Kidney capillary endothelial cell (primary cell): ENCODE results near the gene C3orf22.
A peak's percentile ranks its signal among the peaks of the same experiment; 100 is the strongest.
"Not testable (repeated sequence)": the region's sequence is repeated elsewhere in the genome, so short reads cannot be mapped to it uniquely, and the experiment has no call there.

Experiments used
- DNase-seq: peaks from one replicate; pipeline ENCODE4 v3.0.0-alpha.2; 2018; ENCODE audit warnings: low spot score

C3orf22 gene

DNA sequence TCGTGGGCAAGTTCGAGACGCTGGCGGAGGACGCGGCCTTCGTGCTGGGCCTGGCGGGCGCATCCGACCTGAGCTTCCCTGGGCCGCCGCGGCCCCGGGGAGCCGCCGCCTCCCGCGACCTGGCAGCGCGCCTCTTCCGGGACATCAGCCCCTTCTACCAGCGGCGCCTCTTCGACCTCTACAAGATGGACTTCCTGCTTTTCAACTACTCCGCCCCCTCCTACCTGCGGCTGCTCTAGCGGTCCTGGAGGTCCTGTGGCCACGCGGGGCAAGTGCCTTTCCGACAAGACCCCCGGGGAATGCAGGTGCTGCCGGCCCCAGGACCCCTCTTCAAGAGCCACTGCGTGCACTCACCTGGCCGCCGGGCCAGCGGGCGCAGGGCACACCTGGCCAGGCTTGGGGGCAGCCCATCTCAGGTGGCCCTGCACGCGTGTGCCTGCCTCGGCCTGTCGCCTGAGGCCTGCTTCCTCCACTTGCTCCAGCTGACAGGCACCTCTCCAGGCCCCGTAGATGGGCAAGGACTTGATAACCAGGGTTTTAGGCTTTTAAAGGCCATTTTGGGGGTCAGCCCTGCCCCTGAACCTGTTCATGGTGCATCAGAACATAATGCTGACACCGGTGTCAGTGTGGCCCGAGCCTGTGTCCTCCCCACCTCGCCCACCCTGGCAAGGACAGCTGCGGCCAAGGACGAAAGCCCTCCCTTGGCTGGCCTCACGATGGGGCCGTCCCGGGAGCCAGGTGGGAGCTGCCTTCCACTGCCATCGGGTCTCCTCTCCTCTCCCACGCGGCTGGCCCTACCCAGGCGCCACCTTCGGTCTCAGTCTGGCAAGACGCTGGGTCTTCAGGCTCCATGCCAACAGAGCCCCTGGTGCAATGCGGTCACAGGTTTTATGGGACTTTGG, 16.1 kb downstream of the C3orf22 start:
- DNase-seq, result no peak

DNA sequence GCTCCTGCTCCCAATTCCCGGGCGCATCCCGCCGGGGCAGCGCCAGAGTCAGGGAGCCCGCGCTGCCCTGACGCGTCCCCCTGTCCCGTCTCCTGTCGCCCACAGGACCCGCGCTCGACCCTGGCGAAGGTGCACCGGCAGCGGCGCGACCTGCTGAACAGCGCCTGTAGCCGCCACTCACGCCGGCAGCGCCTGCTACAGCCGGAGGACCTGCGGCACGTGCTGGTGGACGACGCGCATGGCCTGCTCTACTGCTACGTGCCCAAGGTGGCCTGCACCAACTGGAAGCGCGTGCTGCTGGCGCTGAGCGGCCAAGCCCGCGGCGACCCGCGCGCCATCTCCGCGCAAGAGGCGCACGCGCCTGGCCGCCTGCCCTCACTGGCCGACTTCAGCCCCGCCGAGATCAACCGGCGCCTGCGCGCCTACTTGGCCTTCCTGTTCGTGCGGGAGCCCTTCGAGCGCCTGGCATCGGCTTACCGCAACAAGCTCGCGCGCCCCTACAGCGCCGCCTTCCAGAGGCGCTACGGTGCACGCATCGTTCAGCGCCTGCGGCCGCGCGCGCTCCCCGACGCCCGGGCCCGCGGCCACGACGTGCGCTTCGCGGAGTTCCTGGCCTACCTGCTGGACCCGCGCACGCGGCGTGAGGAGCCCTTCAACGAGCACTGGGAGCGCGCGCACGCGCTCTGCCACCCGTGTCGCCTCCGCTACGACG, 16.9 kb downstream of the C3orf22 start:
- DNase-seq, result no peak

DNA sequence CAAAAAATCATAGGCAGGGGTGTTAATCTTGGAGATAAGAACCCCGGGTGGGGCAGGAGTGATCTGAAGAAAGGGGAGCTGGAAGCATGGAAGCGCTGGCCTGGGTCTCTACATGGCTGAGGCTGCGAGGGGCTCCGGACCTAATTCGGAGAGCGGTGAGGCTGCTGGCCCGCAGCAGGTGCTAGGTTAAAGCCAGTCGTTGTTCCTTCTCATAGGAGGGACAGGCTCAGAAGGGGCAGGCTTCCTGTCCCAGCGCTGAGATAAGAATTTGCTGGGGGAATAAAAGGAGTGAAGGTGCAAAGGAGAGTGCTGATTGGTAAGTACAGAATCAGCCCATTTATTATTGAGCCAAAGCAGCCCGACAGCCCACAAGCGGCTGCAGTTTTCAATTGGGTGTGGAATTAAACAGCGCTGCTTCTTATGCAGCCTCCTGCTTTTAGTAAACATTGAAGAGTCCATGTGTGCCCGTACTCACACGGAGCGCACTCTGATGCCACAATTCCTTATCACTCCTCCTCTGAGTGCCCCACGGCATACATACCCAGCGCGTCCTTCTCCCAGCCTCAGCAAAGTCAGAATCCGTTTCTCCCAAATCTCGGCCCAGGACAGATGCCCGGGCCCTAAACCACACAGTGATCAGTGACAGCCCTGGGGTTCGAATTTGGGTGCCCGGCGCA, 17.6 kb downstream of the C3orf22 start:
- no peak for DNase-seq

DNA sequence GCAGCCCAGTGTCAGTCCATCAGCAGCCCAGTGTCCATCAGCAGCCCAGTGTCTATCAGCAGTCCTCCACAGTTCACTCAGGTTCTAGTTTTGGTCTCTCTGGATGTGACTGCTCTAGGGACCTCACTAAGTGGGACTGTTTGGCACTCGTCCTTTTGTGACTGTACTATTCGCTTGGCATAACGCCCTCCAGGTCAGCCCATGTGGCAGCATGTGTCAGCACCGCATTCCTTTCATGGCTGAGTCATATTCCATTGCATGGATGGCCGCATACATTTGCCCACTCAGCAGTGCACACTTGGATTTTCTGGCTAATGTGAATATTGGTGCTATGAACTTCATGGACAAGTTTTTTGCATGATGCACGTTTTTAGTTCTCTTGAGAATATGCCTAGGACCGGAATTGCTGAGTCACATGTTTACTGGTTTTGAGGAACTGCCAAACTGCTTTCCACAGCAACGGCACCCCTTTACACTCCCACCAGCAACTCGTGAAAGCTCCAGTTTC, 18.3 kb downstream of the C3orf22 start:
- peak; percentile 69 for DNase-seq

DNA sequence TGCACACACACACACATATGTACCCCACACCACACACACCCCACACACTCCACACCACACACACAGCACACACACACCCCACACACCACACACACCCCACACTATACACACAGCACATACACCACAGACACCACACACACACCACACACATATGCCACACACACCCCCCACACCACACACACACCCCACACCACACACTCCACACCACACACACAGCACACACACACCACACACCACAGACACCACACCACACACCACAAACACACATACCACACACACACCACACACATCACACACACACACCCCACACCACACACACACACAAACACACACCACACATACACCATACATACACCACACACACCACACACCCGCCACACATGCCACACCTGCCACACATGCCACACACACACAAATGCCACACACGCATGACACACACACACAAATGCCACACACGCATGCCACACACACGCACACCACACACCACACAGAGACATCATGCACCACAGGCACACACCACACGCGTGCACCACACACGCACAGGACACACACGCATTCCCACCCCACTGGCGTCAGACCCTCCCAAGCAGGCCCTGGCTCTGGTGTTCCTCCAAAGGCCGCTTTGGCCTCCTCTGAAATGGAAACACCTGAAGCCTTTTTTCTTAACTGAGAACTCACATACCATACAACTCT, 19.0 kb downstream of the C3orf22 start:
- DNase-seq, result no peak

DNA sequence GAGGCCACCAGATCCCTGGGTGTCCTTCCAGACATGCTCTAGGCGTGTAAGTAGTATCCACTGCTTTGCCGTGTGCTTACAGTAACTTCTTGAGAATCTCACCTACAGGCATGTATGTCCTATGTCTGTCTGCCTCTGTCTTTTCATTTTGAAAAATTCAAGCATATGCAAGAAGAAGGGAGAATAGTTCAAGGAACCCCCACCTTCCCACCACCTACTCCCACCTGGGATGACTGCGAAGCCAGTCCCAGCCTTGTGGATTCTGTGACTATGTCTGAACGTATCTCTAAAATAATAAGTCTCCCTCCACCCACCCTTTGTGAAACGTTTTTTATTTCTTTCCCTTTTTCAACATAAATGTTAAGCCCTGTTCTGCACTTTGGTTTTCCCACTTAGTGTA, 19.8 kb downstream of the C3orf22 start:
- DNase-seq, result no peak

DNA sequence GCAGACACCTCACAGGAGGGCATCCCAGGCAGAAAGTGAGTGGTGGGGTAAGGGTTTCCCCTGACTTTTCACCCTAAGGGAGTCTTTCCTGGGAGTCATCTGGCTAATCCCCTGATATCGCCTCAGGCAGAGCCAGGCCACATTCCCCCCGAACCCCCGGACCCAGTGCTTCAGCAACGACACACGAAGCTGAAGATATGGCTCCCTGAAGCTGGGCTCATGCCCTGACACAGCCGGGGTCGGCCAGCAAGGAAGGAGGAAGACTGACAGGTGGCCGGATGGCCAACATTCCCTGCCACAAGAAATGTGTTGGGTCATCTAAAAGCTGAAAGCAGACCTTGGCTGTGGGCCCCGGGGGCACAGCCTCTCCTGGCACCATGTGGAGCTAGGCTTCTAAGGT, 20.4 kb downstream of the C3orf22 start:
- no peak for DNase-seq

DNA sequence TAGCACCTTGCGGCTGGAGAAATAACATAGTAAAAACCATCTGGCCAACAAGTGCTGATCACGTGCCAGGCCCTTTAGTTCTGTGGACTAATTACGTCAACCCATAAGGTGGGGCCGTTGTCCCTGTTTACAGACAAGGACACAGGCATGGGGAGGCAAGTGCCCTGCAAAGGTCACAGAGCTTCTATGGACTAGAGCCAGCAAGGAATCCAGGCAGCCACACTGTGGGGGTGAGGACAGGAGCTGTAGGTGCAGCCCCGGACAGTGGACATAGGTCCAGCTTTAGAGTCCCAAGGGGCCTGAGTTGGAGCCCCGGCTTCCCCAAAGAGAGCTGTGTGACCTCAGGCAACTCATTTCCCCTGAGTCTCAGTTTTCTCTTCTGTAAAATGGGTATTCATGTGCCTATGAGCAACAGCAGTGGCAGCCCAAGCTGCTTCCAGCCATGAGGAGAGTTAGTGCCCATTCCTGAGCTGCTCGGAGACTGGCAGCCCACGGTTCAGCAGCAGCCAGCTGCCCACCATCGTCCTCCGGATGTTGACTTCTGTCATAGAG, 20.9 kb downstream of the C3orf22 start:
- DNase-seq, result no peak

DNA sequence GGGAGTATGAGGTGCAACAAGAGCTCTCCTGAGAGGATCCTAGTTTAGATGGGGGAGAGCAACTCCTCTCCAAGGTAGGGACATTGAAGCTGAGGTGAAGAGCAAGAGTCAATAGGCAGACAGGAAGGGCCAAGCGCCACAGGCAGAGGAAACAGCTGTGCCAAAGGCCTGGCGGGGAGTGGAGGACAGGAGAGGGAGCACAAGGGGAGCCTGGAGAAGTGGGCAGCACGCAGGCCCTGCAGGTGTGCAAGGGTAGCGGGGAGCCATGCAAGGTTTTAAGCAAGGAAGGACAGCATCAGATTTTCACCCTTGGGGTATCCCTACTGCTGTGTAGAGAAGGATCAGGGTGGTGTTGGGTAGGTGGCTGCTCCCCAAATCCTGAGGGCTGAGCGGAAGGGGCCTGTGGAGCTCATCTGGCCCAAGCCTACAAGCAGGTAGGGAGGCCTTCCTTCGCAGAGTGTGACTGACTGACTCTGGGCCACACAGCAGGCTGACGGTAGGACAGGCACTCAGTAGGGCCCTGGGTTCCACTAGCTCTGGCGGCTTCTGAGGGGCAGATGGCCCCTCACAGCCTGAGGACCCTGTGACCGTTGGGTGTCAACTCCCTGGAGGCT, 21.5 kb downstream of the C3orf22 start:
- DNase-seq, result no peak

DNA sequence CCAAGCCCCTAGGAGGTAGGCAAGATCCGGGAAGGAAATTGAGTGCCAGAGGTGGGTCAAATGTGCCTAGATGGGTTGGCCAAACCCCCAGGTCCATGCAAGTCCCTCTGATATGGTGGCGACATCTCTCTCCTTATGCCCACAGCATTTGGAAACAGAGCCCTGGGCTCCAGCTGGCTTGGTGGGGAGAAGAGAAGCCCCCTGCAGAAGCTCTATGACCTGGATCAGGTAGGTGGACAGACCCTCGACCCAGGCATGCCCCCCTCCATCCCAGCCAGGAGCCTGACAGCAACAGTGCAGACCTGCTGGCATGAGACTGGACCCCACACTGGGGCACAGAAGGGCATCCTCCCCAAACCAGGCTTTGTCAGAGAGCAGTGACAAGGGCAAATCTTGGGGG, 22.6 kb downstream of the C3orf22 start:
- DNase-seq, result no peak

DNA sequence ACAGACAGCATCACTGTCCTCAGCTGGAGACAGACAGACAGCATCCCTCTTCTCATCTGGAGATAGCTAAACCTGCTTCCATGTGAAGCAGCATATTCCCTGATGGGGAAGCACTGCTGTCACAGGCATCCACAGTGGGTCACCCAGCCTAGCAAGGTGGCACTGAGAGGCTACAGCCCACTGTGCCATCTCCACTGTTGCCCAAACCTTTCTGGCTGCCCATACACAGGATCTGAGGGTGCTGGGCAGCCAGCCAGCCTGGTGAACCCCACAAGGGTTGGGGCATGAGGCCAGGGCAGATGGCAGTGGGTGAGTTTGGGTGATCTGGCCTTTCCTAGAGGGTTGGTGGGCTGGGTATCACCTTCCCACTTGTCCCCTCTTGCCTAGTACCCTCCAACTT, 23.1 kb downstream of the C3orf22 start:
- DNase-seq, result no peak

DNA sequence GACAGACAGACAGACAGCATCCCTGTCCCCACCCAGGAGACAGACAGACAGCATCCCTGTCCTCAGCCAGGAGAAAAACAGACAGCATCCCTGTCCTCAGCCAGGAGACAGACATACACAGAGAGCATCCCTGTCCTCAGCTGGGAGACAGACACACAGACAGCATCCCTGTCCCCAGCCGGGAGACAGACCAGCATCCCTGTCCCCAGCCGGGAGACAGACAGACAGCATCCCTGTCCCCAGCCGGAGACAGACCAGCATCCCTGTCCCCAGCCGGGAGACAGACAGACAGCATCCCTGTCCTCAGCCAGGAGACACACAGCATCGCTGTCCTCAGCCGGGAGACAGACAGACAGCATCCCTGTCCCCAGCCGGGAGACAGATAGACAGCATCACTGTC, 24.0 kb downstream of the C3orf22 start:
- not testable (repeated sequence) for DNase-seq

DNA sequence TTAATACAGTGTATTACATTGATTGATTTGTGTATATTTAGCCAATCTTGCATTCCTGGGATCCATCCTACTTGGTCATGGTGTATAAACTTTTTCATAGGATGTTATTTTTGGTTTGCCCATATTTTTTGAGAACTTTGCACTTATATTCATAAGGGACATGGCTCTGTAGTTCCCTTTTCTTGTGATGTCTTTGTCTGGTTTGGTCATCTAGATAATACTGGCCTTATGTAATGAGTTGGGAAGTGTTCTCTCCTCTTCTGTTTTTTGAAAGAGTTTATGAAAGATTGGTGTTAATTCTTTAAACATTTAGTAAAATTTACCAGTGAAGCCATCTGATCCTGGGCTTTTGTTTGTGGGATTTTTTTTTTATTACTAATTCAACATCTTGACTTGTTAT, 25.2 kb downstream of the C3orf22 start:
- DNase-seq, result no peak

DNA sequence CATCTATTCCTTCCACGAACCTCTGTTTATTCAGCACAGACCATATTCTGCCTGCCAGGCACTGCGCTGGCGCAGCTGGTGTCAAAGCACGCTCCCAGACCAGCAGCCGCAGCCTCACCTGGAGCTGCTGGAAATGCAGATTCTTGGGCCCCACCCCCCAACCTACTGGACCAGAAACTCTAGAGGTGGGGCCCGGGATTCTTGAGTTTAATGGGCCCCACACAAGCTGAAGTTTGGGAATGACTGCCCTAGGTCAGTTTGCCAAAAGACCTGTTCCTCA, 27.7 kb downstream of the C3orf22 start:
- DNase-seq, result no peak

DNA sequence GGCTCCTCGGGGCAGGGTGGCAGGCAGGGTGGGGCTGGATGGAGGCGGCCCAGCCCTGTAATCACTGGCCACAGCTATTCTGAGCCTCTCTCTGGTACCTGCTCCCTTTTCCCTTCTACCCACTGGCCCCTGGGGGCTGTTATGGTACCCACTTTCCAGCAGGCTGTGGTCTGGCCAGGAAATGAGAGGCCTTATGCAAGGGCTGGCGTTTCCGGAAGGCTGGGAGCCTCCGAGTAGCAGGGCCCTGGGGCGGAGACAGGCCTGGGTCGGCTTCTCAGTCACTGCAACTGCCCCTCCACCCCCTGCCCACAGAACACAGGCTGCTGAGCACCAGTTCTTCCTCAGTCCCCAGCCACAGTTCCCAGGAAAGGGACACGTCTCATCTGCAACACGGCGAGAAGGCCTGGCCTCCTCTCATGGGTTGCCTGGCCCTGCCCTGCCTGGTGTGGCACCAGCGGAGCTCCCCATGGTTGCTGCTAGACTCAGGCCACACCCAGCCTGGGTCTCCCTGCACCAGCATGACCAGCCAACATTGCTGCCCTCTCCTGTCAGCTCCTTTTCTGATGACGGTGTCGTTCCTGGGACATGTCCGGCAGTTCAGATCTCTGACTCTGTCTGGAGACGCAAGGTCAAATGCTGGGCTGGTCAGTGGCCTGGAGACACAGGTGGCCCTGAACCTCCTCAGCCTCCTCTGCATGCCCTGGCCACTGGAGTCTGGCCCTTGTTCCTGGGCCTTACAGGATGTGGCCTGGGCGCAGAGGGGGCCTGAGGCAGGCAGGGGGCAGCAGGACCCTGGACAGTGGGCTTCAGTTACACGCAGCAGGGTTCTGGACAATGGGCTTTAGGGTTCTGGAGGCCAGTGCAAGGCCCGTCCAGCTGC, 28.3 kb downstream of the C3orf22 start:
- no peak for DNase-seq

DNA sequence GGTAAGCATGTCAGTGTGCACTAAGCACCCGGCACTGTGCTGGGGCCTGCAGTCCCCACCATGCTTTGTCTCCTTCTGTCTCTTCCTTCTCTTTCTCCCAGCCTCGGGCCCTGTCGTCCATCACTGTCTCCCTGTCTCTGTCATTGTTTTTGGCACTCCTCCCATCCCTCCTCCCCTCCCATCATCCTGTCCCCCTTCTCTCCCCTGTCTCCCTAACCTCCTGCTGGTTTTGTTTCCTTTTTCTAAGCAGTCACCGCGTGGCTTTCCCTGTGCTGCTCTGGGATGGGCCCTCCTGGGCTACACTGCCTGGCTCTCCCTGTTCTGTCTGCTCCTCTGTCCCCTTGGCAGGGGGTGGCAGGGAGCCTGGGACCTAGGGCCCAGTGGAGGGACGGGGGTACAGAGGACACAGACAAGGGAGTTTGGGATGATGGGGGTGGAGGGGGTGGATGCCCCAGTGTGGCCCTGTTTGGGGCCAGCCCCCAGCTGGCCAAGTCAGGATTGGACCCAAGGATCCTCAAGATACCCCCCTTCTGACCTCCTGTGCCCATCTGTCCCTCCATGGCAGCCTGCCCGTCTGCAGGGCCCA, 29.1 kb downstream of the C3orf22 start:
- DNase-seq, result no peak

DNA sequence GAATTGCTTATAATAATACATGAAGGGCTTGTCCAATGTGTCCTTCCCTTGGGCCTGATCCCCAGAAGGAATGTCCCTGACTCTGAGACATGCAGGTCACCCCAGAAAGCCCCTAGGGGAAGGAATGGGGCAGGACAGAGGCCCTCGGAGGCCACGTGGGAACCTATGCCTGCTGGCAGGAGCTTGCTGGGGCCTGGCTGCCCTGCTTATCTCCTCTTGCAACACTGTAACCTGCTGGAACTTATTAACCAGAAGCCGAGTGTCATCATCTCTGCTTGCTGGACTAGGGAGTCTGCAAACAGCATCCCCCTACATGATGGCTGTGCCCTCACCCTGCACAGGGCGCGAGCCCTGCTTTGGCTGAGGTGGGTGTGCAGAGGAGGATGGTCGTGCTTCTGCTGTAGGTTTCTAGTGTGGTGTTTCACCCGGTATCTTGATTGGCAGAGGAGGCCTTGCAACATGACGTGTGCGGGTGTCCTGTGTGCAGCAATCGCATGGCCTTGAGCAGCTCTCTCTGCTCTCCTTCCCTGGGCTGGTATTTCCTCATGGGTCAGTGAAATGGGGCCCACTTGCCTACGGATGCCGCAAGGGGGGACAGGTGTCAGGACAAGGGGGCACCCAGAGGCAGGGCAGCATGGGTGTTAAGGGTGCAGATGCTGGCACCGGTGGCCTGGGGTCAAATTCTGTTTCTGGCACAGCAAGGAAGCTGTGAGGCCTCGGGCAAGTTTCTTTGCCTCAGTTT, 29.8 kb downstream of the C3orf22 start:
- DNase-seq, result no peak

DNA sequence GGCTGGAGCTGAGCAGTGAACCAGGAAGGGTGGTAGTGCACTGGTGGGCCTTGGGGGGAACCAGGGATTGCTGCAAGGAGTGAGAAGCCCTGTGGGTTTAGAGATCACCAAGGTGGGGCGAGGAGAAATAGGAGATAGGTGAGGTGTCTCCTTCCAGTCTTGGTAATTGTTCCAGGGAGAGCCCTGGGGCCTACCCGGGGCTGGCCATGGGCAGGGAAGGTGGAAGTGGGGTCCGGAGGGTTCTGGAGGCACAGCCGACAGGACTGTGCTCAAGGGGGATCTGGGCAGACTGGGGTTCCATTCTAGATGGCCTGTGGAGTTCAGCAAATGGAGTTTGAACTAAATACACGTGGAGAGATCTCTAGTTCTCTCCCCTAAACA, 30.3 kb downstream of the C3orf22 start:
- DNase-seq, result no peak

DNA sequence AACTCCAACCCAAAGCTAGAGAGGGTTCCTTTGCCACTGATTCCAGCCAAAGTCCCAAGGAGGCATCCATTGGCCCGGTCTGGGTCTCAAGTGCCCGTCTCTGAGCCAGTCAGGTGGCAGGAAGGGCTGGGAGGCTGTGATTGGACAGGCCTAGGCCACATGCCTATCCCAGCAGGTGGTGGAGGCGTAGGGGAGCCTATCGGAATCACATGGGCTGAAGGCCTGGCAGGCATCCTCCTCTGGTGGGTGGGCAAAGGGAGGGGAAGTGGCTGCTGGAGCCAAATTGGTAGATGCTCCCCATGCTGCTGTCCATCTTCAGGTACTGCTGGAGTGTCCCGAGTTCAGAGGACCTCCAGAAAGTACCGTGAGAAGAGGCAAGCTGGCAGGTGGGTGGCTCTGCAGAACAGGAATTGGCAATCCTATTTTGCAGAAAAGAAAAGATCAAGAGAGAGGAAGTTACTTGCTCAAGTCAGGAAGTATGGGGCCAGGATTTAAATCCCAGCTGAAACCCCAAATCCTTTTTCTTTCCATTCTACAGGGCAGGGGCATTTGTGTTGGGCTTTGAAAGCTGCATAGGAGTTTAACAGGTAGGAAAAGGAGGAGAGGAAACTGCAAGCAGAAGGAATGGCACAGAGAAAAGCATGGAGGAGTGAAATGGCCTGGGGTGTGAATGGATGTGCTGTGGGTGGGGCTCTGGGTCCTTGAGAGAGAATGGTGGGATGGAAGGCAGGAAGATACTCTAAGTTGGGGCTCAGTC, 31.1 kb downstream of the C3orf22 start:
- DNase-seq, result no peak
